Nephron (organoid): ENCODE measurements around the gene LASP1.

ENCODE experiments used
- H3K27ac Mint-ChIP-seq, 3 experiments: 2 replicates each; pipeline ENCODE4 v1.8.0; 2020; ENCODE audit warnings: mixed read lengths in 3 of 3, mild to moderate bottlenecking in 2 of 3, moderate library complexity in 1 of 3
- H3K27me3 Mint-ChIP-seq: 2 replicates; pipeline ENCODE4 v1.8.0; 2021; ENCODE audit warnings: low read depth, mild to moderate bottlenecking, moderate library complexity, mixed read lengths
- H3K36me3 Mint-ChIP-seq: 2 replicates; pipeline ENCODE4 v1.8.0; 2020; ENCODE audit warnings: low read depth, mixed read lengths
- H3K4me1 Mint-ChIP-seq: 2 replicates; pipeline ENCODE4 v1.8.0; 2020; ENCODE audit warnings: mixed read lengths
- H3K4me3 Mint-ChIP-seq, 3 experiments: 2 replicates each; pipeline ENCODE4 v1.8.0; 2020; ENCODE audit warnings: mild to moderate bottlenecking in 3 of 3, mixed read lengths in 3 of 3, moderate library complexity in 2 of 3
- H3K9me3 Mint-ChIP-seq: 2 replicates; pipeline ENCODE4 v1.8.0; 2020; ENCODE audit warnings: mixed read lengths
- TF ChIP-seq, protein P1 (sequence below), 3 experiments: fragments of 200-600 bp; sonication (generic); IDR thresholded peaks; one replicate each; pipeline ENCODE4 v1.5.0; 2021; ENCODE audit warnings: antibody characterized with exemption in 3 of 3; ENCODE audit not compliant: unreplicated experiment in 3 of 3

LASP1 gene

DNA sequence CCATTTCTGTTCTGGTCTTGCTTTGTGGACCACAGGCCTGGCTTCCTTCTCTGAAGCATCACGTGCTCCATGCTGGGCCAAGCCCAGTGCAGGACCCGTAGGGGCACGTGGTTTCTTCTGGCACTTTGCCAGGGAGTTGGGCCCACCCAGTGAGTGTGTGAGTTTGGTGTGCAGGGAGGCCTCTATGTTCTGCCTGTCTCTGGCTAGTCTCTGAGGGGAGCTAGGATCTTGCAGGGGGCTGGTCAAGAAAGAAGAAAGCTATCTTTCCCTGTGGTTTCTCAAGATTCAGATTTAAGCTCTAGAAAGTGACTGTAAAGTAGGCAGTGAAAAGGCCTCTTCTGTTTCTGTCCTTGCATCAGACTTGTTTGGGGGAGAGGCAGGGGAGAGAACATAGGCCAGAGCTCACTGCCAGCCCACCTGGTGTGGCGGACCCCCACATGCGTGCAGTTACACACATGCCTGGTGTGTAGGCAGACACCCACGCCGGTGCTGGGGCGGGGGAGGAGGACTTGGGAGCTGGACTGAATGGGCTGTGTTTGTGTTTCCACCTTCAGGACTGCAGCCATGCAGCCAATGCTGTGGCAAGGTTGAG lies 11.8 kb downstream of the LASP1 start:
- peaks cover 74% of the 10 kb centered on the region for H3K4me1 Mint-ChIP-seq

DNA sequence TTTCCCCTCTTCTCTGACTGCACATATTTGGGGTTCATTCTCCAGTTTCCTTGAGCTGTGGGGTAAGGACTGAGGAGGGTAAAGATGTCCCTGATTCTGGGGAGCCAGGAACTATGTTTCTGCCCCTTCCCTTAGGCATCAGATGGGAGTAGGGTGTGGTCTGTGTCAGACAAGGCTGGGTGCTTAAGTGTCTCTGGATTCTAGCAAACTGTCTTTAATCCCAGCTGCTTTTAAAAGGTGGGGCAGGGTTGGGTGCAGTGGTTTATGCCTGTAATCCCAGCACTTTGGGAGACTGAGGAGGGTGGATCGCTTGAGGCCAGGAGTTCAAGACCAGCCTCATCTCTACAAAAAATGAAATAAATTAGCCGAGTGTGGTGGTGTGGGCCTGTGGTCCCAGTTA lies 13.0 kb downstream of the LASP1 start:
- Mint-ChIP-seq H3K9me3 (no peaks in the 10 kb centered on the region), H3K4me1 (peaks cover 73% of the 10 kb centered on the region), H3K4me3 (no peak overlapping the region), H3K27me3 (peaks cover 3% of the 10 kb centered on the region), H3K27ac (peak overlapping the region; percentile 98 to 99 (median 99)), H3K36me3 (peaks cover 40% of the 10 kb centered on the region)
- TF ChIP-seq, protein P1, sequence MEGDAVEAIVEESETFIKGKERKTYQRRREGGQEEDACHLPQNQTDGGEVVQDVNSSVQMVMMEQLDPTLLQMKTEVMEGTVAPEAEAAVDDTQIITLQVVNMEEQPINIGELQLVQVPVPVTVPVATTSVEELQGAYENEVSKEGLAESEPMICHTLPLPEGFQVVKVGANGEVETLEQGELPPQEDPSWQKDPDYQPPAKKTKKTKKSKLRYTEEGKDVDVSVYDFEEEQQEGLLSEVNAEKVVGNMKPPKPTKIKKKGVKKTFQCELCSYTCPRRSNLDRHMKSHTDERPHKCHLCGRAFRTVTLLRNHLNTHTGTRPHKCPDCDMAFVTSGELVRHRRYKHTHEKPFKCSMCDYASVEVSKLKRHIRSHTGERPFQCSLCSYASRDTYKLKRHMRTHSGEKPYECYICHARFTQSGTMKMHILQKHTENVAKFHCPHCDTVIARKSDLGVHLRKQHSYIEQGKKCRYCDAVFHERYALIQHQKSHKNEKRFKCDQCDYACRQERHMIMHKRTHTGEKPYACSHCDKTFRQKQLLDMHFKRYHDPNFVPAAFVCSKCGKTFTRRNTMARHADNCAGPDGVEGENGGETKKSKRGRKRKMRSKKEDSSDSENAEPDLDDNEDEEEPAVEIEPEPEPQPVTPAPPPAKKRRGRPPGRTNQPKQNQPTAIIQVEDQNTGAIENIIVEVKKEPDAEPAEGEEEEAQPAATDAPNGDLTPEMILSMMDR (IDR thresholded peaks at IDR 0.05; ENCODE audit: unreplicated experiment in 3 of 3) = no peak

More for the DNA sequence above, 11.8 kb downstream of the LASP1 start:
- TF ChIP-seq, protein P1 (IDR thresholded peaks at IDR 0.05; ENCODE audit: unreplicated experiment in 3 of 3) = no peak
- H3K27me3 Mint-ChIP-seq = peaks cover 4% of the 10 kb centered on the region
- H3K9me3 Mint-ChIP-seq = no peaks in the 10 kb centered on the region
- H3K4me3 Mint-ChIP-seq = peak overlapping the region; percentile 63 to 74 (median 72)
- peaks cover 41% of the 10 kb centered on the region for H3K36me3 Mint-ChIP-seq
- peak overlapping the region; percentile 98 to 99 (median 99) for H3K27ac Mint-ChIP-seq

DNA sequence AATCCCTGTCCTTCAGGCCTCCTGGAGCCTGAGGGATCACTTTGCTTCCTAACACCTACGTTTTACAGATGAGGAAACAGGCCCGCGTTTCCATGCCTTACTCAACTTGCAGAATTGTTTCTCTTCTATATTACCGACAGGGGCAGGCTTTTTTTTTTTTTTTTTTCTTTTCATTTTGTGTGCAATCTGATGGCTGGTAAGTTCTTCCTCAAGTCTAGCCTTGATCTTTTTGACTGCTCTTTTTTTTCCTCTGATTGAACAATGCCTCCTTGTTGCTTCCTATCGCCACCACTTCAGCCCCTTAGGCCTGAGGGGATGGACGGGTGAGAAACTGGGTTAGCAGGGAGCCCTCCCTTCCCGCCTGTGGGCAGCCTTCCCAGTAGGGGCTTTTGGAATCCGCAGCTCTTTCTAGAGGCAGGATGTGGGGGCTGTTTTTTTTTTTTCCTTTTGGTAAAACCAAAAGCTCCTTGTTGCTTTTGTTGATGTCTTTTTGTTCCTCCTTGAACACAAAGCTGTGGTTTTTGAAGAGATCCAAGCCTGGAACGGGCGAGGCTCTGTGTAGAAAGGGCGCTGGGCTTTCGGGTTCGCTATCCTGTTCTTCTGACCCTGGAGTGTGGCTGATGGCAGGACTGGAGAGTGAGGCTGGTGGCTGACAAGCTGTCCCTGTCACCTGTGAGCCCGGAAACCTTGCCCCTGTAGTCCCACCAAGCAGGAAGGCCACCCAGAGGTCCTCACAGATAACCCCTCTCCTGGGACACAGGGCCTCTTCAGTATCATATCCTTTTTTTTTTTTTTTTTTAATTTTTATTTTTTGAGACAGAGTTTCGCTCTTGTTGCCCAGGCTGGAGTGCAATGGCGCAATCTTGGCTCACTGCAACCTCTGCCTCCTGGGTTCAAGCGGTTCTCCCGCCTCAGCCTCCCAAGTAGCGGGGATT lies 14.0 kb downstream of the LASP1 start:
- TF ChIP-seq, protein P1 (IDR thresholded peaks at IDR 0.05; ENCODE audit: unreplicated experiment in 3 of 3) = no peak
- peaks cover 63% of the 10 kb centered on the region for H3K4me1 Mint-ChIP-seq
- no peaks in the 10 kb centered on the region for H3K9me3 Mint-ChIP-seq
- peak overlapping the region in 2 of 3 experiments; percentile 35 to 60 for H3K4me3 Mint-ChIP-seq
- H3K27me3 Mint-ChIP-seq = peaks cover 3% of the 10 kb centered on the region
- peaks cover 34% of the 10 kb centered on the region for H3K36me3 Mint-ChIP-seq
- H3K27ac Mint-ChIP-seq = peak overlapping the region; percentile 83 to 99 (median 90)

DNA sequence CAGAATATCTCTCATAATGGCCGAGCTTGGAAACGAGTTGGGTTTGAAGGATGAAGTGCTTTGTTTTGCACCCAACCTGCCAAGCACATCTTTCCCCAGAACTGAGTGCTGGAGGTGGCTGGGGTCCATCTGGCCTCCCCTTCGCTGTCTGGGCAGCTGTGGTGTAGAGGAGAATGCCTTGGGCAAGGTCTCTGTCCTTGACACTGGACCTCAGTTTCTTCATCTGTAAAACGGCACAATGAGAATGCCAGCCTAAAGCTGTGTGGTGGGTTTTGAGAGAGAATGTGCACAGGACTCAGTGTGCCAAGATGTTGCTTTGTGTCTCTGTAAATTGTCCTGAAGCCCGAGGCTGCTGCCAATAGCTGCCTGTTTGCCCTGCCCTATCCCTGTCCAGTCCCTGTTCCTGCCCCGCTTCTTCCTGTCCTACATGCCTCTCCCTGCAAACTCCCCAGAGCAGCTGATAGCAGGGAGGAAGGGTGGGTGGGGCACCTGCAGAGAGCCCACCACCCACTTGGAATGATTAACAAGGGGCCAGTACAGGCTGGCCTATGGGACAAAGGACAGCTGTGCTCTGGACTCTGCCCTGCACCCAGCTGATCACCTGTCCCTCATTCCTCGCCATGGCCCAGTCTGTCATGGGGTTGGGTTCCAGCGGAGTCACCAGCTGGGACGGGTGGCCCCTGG lies 15.3 kb downstream of the LASP1 start:
- peaks cover 33% of the 10 kb centered on the region for H3K36me3 Mint-ChIP-seq
- peaks cover 54% of the 10 kb centered on the region for H3K4me1 Mint-ChIP-seq
- no peaks in the 10 kb centered on the region for H3K9me3 Mint-ChIP-seq
- peaks cover 3% of the 10 kb centered on the region for H3K27me3 Mint-ChIP-seq
- no peak overlapping the region for H3K4me3 Mint-ChIP-seq
- TF ChIP-seq, protein P1 (IDR thresholded peaks at IDR 0.05; ENCODE audit: unreplicated experiment in 3 of 3) = no peak
- peak overlapping the region; percentile 54 to 85 (median 84) for H3K27ac Mint-ChIP-seq

DNA sequence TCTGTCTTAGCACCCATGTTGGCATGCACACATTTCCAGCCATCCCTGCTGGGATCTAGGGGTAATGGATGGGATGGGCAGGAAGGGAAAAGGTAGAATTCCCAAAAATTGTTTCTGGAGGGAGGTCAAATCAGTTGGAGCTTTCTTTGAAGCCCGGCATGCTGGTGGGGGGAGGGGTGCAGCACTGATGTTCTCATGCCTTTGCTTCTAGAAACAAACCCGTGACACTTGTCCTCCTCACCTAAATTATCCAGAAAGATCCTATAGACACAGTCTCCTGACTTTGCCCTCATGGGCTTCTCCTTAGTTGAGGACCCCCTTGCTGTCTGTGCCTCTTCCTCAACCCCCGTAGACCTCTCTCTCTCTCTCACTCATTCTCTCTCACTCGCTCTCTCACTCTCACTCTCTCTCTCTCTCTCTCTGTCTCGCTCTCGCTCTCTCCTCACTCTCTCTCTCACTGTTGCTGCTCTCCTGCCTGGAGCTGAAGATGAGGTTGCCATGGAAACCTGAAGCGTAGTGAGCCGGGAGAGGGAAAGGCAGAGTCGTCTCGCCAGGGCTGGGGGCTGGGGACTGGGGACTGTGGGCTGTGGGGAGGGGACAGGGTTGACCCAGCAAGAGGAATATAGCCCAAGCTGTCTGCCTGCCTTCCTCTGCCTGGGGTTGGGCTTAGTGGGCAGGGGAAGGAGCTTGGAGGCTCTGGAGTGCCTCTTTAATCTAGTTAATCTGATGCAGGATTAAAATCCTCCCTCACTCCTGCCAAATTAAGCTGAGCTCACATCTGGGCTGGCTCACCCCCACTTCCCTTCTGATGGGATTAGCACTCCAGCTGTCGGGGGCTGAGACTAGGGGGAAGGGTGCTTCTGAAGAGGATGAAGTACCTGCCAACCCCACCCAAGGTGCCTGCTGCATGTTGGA lies 16.1 kb downstream of the LASP1 start:
- peak overlapping the region; percentile 54 to 85 (median 84) for H3K27ac Mint-ChIP-seq
- peak overlapping the region; percentile 16 to 58 (median 33) for H3K4me3 Mint-ChIP-seq
- H3K36me3 Mint-ChIP-seq = peaks cover 33% of the 10 kb centered on the region
- TF ChIP-seq, protein P1 (IDR thresholded peaks at IDR 0.05; ENCODE audit: unreplicated experiment in 3 of 3) = no peak
- peaks cover 48% of the 10 kb centered on the region for H3K4me1 Mint-ChIP-seq
- H3K9me3 Mint-ChIP-seq = no peaks in the 10 kb centered on the region
- H3K27me3 Mint-ChIP-seq = peaks cover 3% of the 10 kb centered on the region
